GM18505 (cell line): Measurements from ENCODE around the gene ADH4.
"Not testable (repeated sequence)": the region's sequence is repeated elsewhere in the genome, so short reads cannot be mapped to it uniquely, and the experiment has no call there.

Experiments
- ATAC-seq: cut with Tn5 transposase; IDR thresholded peaks from one replicate; pipeline ENCODE4 v1.9.1; 2021; ENCODE audit not compliant: unreplicated experiment
- POLR2A ChIP-seq: IDR thresholded peaks from 4 replicates; pipeline ENCODE4 v1.6.1; 2011; ENCODE audit warnings: borderline replicate concordance; ENCODE audit not compliant: insufficient read depth, insufficient read length; ENCODE audit errors: extremely low read depth

Gene ADH4

GRCh38 chr4:99144070-99144469, at the start of gene ADH4:
ADH4 (minus strand) TSS chr4:99144297; CDS start chr4:99144222, 75 bp downstream.
- ATAC-seq: no peak
- TF ChIP-seq POLR2A: no peak

GRCh38 chr4:99190336-99190735, 46.2 kb upstream of the ADH4 start:
- no peak for TF ChIP-seq POLR2A

GRCh38 chr4:99189900-99190299, 45.8 kb upstream of the ADH4 start:
- not testable (repeated sequence) for ATAC-seq

More at GRCh38 chr4:99190336-99190735, 46.2 kb upstream of the ADH4 start:
- ATAC-seq: no peak

- no peak for TF ChIP-seq POLR2A
- no peak for ATAC-seq
Observed at GRCh38 chr4:99186029-99186428, 41.9 kb upstream of the ADH4 start.

GRCh38 chr4:99185581-99185980, 41.5 kb upstream of the ADH4 start:
- no peak for TF ChIP-seq POLR2A
- ATAC-seq: no peak

- ATAC-seq: no peak
- TF ChIP-seq POLR2A: no peak
Observed at GRCh38 chr4:99180382-99181070, 36.4 kb upstream of the ADH4 start.

- TF ChIP-seq POLR2A: no peak
- no peak for ATAC-seq
Observed at GRCh38 chr4:99179626-99180025, 35.5 kb upstream of the ADH4 start.

- no peak for TF ChIP-seq POLR2A
- ATAC-seq: no peak
Observed at GRCh38 chr4:99179178-99179577, 35.1 kb upstream of the ADH4 start.

GRCh38 chr4:99166544-99166943, 22.4 kb upstream of the ADH4 start:
- no peak for ATAC-seq
- no peak for TF ChIP-seq POLR2A

GRCh38 chr4:99165978-99166377, 21.9 kb upstream of the ADH4 start:
- TF ChIP-seq POLR2A: no peak

GRCh38 chr4:99161373-99162099, 17.4 kb upstream of the ADH4 start:
- ATAC-seq: no peak
- TF ChIP-seq POLR2A: no peak

More at GRCh38 chr4:99165978-99166377, 21.9 kb upstream of the ADH4 start:
- ATAC-seq: no peak

GRCh38 chr4:99159699-99160098, 15.6 kb upstream of the ADH4 start:
- no peak for TF ChIP-seq POLR2A
- no peak for ATAC-seq

- no peak for ATAC-seq
- no peak for TF ChIP-seq POLR2A
Observed at GRCh38 chr4:99157478-99157935, 13.4 kb upstream of the ADH4 start.

GRCh38 chr4:99156992-99157391, 12.9 kb upstream of the ADH4 start:
- no peak for TF ChIP-seq POLR2A
- ATAC-seq: no peak

GRCh38 chr4:99154658-99155342, 10.7 kb upstream of the ADH4 start:
- no peak for TF ChIP-seq POLR2A
- ATAC-seq: no peak

GRCh38 chr4:99151995-99152394, 7.9 kb upstream of the ADH4 start:
- no peak for ATAC-seq
- no peak for TF ChIP-seq POLR2A
